ENCODE measurements around the gene THBS3. TPM values are rescaled to one million over a fixed set of nuclear protein-coding genes. Genes with fewer than 3 reads are reported as not detected.

The THBS3 gene
- total RNA-seq, 1 donor from 2014 or later, result 20.6 TPM

DNA sequence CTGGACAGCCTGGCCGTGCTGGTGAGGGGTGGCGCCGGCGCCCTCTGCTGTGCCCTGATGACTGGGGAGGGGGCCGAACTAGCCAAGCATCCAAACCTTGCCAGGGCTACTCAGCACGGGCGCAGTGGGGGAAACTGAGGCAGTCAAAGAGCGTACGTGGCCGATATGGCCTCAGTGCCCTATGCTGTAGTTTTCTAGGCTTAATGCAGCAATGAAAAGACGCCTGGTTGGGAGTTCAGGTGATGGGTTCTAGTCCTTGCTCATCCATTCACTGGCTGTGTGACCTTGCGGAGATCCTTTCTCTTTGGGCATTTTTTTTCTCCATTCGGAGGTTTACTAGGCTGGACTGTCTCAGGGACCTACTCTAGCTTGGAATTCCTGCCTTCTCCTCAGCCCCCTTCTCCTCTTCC lies 1.6 kb upstream of the THBS3 start:
- intact Hi-C loops (cut with micrococcal nuclease), result loop anchor here (1.0 kb wide), 2 partner anchors 18 to 35 kb away; no protein-coding TSS in a partner anchor

GRCh38 chr1:155208541-155209311 lies 1.0 kb upstream of the THBS3 start, which contains the start of gene MTX1:
MTX1 (plus strand) TSS chr1:155208695; CDS start chr1:155208805, 110 bp downstream.
- intact Hi-C loops (cut with micrococcal nuclease), result loop anchor here (1.0 kb wide), 3 partner anchors 19 to 54 kb away; partner anchors contain the start of gene SCAMP3

DNA sequence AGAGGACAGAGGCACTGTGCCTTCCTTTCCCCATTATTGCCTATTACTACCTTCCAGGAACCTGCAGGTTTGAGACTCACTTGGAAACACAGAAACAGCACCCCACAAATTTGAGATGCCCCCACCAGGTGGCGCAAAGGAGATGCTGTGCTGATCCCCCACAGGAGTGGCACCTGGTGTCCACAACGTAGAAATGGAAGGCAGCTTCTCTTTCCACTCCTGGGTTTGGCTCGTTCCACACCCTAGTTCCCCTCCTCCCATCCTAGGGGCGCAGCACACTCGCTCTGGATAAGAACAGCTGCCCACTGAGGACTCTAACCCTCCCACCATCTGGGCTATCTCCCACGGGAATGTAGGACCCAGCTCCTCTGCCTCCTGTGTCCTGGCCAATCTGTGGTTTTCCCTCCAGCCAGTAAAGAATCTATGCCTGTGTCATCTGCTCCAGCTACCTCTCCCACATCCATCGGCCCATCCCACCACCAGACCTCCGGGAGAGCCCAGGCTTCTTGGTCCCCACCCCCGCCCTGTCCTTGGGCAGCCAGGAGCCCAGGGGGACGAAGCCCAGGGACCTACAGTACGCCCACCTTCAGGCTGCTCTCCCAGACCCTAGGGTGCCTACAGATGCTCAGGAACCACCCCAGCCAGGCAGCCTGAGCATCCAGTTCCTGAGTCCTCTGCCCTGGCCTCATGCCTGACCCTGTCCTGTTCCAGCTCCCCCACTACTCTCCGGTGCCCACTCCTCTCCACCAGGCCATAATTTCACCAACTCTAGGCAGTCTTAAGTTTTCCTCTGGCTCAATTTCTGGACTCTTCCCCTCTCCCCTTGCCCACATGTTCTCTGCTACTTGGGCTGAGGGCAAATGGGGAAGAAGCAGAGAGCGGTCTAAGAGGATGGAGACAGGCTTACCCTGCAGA lies 549 bp downstream of the THBS3 start:
- intact Hi-C loops (cut with micrococcal nuclease), result loop anchor here (1.0 kb wide), 4 partner anchors 13 to 116 kb away; a partner anchor contains a TSS

DNA sequence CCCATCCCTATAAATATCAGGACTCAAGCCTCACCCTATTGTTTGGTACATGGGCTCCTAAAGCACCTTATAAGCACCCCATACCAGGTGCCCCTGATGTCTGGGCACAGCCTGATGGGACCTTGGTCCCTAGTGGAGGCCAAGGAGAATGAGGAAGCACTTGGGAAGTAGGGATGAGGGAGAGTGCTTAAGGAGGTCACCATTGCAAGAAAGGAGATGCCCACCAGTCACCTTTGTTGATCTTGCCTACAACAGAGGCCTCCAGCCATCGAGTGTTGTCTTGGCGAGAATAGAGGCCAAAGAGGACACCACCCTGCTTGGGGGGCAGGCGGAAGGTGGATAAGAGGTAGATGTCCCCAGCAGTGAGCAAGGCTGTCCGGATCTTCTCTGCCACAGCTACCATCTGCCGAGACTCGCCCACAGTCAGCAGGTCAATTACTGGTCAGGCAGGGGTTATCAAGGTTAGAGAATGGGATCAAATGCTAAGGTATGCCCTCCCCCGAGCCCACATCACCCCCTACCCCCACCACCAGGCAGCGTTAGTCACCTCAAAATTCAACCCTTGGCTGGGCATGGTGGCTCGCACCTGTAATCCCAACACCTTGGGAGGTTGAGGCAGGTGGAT lies 1.6 kb downstream of the THBS3 start:
- intact Hi-C loops (cut with micrococcal nuclease), result loop anchor here (1.0 kb wide), 3 partner anchors 12 to 117 kb away; a partner anchor contains a TSS

GRCh38 chr1:155205035-155205434 lies 2.7 kb downstream of the THBS3 start:
- intact Hi-C loops (cut with micrococcal nuclease), result no loop called here

DNA sequence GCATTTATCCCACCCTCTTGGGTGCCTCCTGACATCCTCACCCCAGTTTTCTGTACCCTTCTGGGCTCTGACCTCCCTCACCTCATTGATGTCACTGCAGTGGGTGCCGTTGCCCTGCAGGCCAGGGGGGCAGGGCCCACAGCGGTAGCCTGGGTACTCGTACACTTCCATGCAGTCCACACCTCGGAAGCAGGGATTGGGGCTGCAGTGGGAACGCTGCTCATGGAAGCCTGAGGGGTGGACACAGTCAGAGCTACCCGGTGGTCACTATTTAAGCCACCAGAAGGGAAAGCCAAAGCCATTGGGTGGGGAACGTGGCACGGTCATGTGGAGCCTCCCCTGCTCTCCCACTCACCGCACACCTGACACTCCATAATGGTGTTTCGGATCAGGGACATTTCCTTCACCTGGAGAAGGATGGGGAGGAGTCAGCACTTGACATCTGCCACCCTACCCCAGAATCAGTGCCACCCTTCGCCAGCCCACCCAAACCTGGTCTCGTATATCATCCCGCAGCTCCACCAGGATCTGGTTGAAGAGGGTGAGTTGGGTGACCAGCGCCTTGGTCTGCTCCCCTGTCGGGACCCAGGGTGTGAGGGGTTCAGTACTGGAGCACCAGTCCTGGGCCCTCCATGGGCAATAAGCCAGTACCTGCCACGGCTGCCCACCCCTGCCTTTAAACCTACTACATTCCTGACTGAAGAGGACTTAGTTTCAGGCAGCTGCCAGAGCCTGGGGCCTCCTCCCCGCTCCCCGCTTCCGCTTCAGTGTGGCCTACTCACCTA lies 4.8 kb downstream of the THBS3 start:
- intact Hi-C loops (cut with micrococcal nuclease), result no loop called here

- intact Hi-C loops (cut with micrococcal nuclease), result no loop called here
Measured at GRCh38 chr1:155202198-155202597, 5.5 kb downstream of the THBS3 start.

DNA sequence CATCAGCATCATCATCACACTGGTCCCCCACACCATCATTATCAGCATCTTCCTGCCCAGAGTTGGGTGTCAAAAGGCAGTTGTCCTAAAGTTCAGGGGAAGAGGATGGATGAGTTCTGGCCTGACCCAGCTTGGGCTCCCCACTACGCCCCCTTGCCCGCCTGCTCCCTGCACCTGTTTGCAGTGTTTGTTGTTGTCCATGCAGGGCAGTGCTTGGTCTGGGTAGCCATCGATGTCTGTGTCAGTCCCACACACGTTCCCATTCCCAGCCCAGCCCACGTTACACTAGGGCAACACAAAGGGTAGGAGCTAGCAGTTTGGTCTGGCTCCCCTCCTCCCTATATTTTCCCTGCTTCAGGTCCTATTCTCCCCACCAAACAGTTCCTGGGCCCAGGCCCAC lies 6.8 kb downstream of the THBS3 start:
- intact Hi-C loops (cut with micrococcal nuclease), result no loop called here

- intact Hi-C loops (cut with micrococcal nuclease), result no loop called here
Measured at GRCh38 chr1:155199792-155200191, 7.9 kb downstream of the THBS3 start.

DNA sequence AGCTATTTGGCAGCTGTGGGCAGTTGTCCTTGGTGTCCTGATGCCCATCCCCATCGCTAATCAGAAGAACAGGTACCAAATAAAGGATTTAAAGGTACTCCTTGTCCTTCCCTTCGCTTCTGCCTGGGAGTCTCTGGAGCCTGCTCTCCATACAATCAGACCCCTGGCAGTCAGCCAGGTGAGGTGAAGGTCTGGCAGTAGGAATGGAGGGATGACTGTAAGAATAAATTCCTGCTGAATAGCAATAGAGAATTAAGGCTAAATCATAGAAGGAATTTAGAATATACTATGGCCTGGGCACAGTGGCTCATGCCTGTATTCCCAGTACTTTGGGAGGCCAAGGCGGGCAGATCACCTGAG lies 9.2 kb downstream of the THBS3 start:
- intact Hi-C loops (cut with micrococcal nuclease), result no loop called here

GRCh38 chr1:155197901-155198546 lies 9.7 kb downstream of the THBS3 start:
- intact Hi-C loops (cut with micrococcal nuclease), result no loop called here

- intact Hi-C loops (cut with micrococcal nuclease), result no loop called here
Measured at GRCh38 chr1:155196893-155197638, 10.6 kb downstream of the THBS3 start.

- intact Hi-C loops (cut with micrococcal nuclease), result no loop called here
Measured at GRCh38 chr1:155196103-155196892, 11.4 kb downstream of the THBS3 start.

- intact Hi-C loops (cut with micrococcal nuclease), result loop anchor here (2.0 kb wide), 1 partner anchor 129 kb away; no protein-coding TSS in a partner anchor
Measured at GRCh38 chr1:155195201-155196102, 12.2 kb downstream of the THBS3 start.

- intact Hi-C loops (cut with micrococcal nuclease), result loop anchor here (1.0 to 5.0 kb wide), 10 partner anchors 12 to 1313 kb away; partner anchors contain the start of genes CLK2, FDPS and YY1AP1
Measured at GRCh38 chr1:155193991-155194240, 13.8 kb downstream of the THBS3 start.

DNA sequence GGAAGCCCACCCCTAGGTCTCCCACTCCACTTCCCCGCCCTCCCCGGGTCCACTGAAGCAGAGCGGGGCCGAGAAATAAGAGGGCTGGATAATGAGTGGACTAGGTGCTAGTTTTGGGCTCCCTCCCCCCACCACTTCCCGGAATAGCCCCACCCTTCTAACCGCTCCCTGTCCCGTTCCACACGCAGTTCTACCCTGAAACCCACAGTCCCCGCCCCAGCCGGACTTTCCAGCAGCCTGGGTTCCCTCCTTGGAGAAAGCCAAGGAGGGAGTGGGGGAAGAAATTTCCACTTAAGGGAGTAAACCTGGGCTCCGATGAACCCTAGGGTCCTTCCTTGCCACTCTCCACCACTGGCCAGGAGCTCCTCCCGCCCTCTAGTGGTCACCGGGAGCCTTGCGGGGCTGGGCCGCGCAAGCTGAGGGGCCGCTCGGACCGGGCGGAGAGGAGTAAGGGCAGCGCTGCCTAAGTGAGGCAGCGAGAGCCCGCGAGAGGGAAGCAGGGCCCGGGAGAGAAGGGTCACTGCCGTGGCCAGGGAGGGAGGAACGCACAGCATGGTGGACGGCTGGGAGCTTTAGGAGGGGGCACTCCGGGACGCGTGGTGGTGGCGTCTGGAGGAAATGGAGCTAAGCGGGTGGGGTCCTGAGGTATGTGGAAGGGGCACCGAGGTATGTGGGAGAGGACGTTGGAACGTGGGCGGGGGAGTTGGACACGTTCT lies 14.3 kb downstream of the THBS3 start:
- intact Hi-C loops (cut with micrococcal nuclease), result loop anchor here (1.0 to 5.0 kb wide), 4 partner anchors 17 to 1314 kb away; partner anchors contain the start of gene FDPS

All from T-helper 1 cell treated with Interleukin-12 subunit alpha and Interleukin-12 subunit beta and Interleukin-4 antibody, amounts not matched to agents 30 ng/mL and 1 ng/mL, for 36 hours (primary cell).